Ascending aorta (tissue), 2 donors: Measurements from ENCODE around the gene ATP2A3. TPM values are rescaled to one million over a fixed set of nuclear protein-coding genes. Genes with fewer than 3 reads are reported as not detected.

ENCODE experiments used
- DNase-seq, 2 donors: peaks; one replicate each; pipeline ENCODE4 v3.0.0-alpha.2; 2019; ENCODE audit warnings: low spot score in 2 of 2
- H3K27ac ChIP-seq, 2 donors: fragments of 200-600 bp; sonication (generic); one replicate each; pipeline ENCODE4 v1.5.1; 2016 to 2017; ENCODE audit warnings: mild to moderate bottlenecking in 1 of 2
- H3K27me3 ChIP-seq: fragments of 200-600 bp; sonication (generic); one replicate; pipeline ENCODE4 v1.5.1; 2017
- H3K36me3 ChIP-seq, 2 donors: fragments of 200-600 bp; sonication (generic); one replicate each; pipeline ENCODE4 v1.5.1; 2016
- H3K4me1 ChIP-seq, 2 donors: fragments of 200-600 bp; sonication (generic); one replicate each; pipeline ENCODE4 v1.5.1; 2016 to 2017; ENCODE audit warnings: mild to moderate bottlenecking in 1 of 2
- H3K4me3 ChIP-seq, 2 donors: fragments of 200-600 bp; sonication (generic); one replicate each; pipeline ENCODE4 v1.5.1; 2016 to 2017; ENCODE audit warnings: mild to moderate bottlenecking in 1 of 2
- H3K9me3 ChIP-seq, 2 donors: fragments of 200-600 bp; sonication (generic); one replicate each; pipeline ENCODE4 v1.5.1; 2016
- CTCF ChIP-seq, 3 experiments: fragments of 200-600 bp in 2 of 3; fragments of 450-650 bp in 1 of 3; sonication (generic) in 2 of 3; IDR thresholded peaks; one replicate each; pipeline ENCODE4 v1.5.1; 2016 to 2019; ENCODE audit warnings: antibody characterized with exemption in 3 of 3, mild to moderate bottlenecking in 1 of 3, moderate library complexity in 1 of 3
- intact Hi-C: fragments of 100-400 bp; cut with DNase I; formaldehyde crosslinking; loops from one replicate; pipeline ENCODE4 v1.15.1; 2023
- total RNA-seq: library from RNA; depleted of rRNA; stranded (reverse); fragments of >200 nt; gene quantifications from one replicate; pipeline ENCODE4 v1.1.0, GENCODE V29; 2016

Gene ATP2A3
- total RNA-seq, 1 donor from 2014 or later = 27.2 TPM

GRCh38 chr17:3963237-3964201, 718 bp downstream of the ATP2A3 start:
- peak overlapping the region; percentile 12 to 85 for H3K27ac ChIP-seq
- H3K36me3 ChIP-seq = no peaks in the 10 kb centered on the region
- H3K4me3 ChIP-seq = peak overlapping the region; percentile 65 to 71

GRCh38 chr17:3962965-3963236, 1.3 kb downstream of the ATP2A3 start:
- DNase-seq = no peak
- Histone ChIP-seq H3K9me3 (no peaks in the 10 kb centered on the region), H3K4me3 (peak overlapping the region; percentile 65 to 71), H3K27ac (peak overlapping the region; percentile 12 to 85), H3K4me1 (peaks cover 10 to 25% of the 10 kb centered on the region in 2 donors), H3K36me3 (no peaks in the 10 kb centered on the region), H3K27me3 (no peaks in the 10 kb centered on the region)
- intact Hi-C loops = loop anchor here (2.0 kb wide), 1 partner anchor 40 kb away; no protein-coding TSS in a partner anchor
- TF ChIP-seq CTCF (IDR thresholded peaks at IDR 0.05) = no peak

More at GRCh38 chr17:3963237-3964201, 718 bp downstream of the ATP2A3 start:
- no peaks in the 10 kb centered on the region for H3K27me3 ChIP-seq
- peaks cover 10 to 25% of the 10 kb centered on the region in 2 donors for H3K4me1 ChIP-seq
- H3K9me3 ChIP-seq = no peaks in the 10 kb centered on the region
- no peak for TF ChIP-seq CTCF (IDR thresholded peaks at IDR 0.05)
- intact Hi-C loops = loop anchor here (2.0 kb wide), 1 partner anchor 39 kb away; no protein-coding TSS in a partner anchor
- DNase-seq = no peak

- TF ChIP-seq CTCF (IDR thresholded peaks at IDR 0.05) = no peak
- Histone ChIP-seq H3K4me1 (peaks cover 10 to 25% of the 10 kb centered on the region in 2 donors), H3K9me3 (no peaks in the 10 kb centered on the region), H3K27ac (no peak overlapping the region), H3K4me3 (peak overlapping the region in 1 of 2 donors; percentile 71), H3K27me3 (no peaks in the 10 kb centered on the region), H3K36me3 (no peaks in the 10 kb centered on the region)
- intact Hi-C loops = loop anchor here (2.0 kb wide), 1 partner anchor 40 kb away; no protein-coding TSS in a partner anchor
- DNase-seq = no peak
Observed at GRCh38 chr17:3962217-3962964, 1.8 kb downstream of the ATP2A3 start.

- no peak for DNase-seq
- no peak overlapping the region for H3K4me3 ChIP-seq
- no peak for TF ChIP-seq CTCF (IDR thresholded peaks at IDR 0.05)
- intact Hi-C loops = loop anchor here (2.0 kb wide), 1 partner anchor 41 kb away; no protein-coding TSS in a partner anchor
- peaks cover 10 to 25% of the 10 kb centered on the region in 2 donors for H3K4me1 ChIP-seq
- H3K36me3 ChIP-seq = no peaks in the 10 kb centered on the region
- no peaks in the 10 kb centered on the region for H3K27me3 ChIP-seq
- no peaks in the 10 kb centered on the region for H3K9me3 ChIP-seq
- no peak overlapping the region for H3K27ac ChIP-seq
Observed at GRCh38 chr17:3961564-3962047, 2.6 kb downstream of the ATP2A3 start.

GRCh38 chr17:3960764-3961163, 3.5 kb downstream of the ATP2A3 start:
- H3K4me3 ChIP-seq = no peak overlapping the region
- peaks cover 10 to 25% of the 10 kb centered on the region in 2 donors for H3K4me1 ChIP-seq
- no peaks in the 10 kb centered on the region for H3K36me3 ChIP-seq
- no peaks in the 10 kb centered on the region for H3K27me3 ChIP-seq
- intact Hi-C loops = no loop called here
- H3K27ac ChIP-seq = no peak overlapping the region
- no peaks in the 10 kb centered on the region for H3K9me3 ChIP-seq
- no peak for TF ChIP-seq CTCF (IDR thresholded peaks at IDR 0.05)
- no peak for DNase-seq
